Upper lobe of left lung (tissue), 4 donors: Measurements from ENCODE around the gene PTH2.

Experiments used
- POLR2A ChIP-seq, 4 donors: fragments of 450-650 bp; IDR thresholded peaks; one replicate each; pipeline ENCODE4 v1.5.1; 2016 to 2017; ENCODE audit warnings: antibody characterized with exemption in 4 of 4, mild to moderate bottlenecking in 2 of 4
- POLR2AphosphoS5 ChIP-seq, 2 donors: sonication (generic); formaldehyde crosslinking; IDR thresholded peaks; one replicate each; pipeline ENCODE4 v1.5.1; 2017; ENCODE audit warnings: antibody characterized with exemption in 2 of 2
- TF ChIP-seq, protein P1 (sequence below), 6 experiments: fragments of 450-650 bp in 4 of 6; fragments of 200-600 bp in 2 of 6; sonication (generic) in 2 of 6; IDR thresholded peaks; one replicate each; pipeline ENCODE4 v1.5.1; 2016 to 2019; ENCODE audit warnings: antibody characterized with exemption in 6 of 6

DNA sequence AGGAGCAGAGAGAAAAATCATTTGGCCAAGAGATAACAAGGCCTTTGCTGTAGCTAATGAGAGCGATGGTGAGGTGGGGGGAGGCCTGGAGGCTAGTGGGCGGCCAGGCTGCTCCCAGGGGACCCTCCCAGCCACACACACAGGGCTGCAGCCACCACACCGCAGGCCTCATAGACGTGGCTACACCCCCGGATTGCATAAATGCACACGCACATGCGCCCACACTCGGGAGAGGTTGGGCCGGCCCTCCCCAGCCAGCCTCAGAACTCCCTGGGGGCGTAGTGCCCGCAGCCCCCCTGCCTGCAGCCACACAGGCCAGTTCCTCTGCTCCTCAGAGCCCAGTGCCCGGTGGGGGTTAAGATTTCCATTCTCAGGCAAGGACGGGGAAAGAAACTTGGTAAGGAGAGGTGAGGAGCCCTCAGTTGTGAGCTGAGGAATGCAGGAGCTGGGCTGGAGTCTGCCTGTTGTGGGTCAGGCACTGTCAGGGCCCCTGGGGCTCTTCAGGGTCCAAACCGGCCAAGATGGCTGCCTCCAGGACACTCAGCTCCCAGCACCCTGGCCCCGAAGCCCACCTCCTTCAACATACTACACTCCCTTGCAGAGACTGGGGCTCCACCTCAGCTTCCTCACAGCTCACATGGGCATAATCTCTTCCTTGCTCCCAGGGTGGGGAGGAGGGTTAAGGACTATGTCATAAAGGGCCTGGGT lies 8.0 kb downstream of the PTH2 start:
- TF ChIP-seq POLR2AphosphoS5 (IDR thresholded peaks at IDR 0.05) (no peak), POLR2A (IDR thresholded peaks at IDR 0.05) (no peak)
- TF ChIP-seq, protein P1, sequence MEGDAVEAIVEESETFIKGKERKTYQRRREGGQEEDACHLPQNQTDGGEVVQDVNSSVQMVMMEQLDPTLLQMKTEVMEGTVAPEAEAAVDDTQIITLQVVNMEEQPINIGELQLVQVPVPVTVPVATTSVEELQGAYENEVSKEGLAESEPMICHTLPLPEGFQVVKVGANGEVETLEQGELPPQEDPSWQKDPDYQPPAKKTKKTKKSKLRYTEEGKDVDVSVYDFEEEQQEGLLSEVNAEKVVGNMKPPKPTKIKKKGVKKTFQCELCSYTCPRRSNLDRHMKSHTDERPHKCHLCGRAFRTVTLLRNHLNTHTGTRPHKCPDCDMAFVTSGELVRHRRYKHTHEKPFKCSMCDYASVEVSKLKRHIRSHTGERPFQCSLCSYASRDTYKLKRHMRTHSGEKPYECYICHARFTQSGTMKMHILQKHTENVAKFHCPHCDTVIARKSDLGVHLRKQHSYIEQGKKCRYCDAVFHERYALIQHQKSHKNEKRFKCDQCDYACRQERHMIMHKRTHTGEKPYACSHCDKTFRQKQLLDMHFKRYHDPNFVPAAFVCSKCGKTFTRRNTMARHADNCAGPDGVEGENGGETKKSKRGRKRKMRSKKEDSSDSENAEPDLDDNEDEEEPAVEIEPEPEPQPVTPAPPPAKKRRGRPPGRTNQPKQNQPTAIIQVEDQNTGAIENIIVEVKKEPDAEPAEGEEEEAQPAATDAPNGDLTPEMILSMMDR (IDR thresholded peaks at IDR 0.05) = no peak
